Brain microvascular endothelial cell (primary cell): Measurements from ENCODE around the gene KCNQ2.

Source experiments
- DNase-seq: peaks from one replicate; pipeline ENCODE4 v3.0.0-alpha.2; 2020
- H3K27ac ChIP-seq: fragments of 250-450 bp; sonication (Bioruptor Pico); 2 replicates; pipeline ENCODE4 v1.5.1; 2020; ENCODE audit warnings: mild to moderate bottlenecking, moderate library complexity
- H3K27me3 ChIP-seq: fragments of 250-450 bp; sonication (Bioruptor Pico); replicated peaks from 2 replicates; pipeline ENCODE4 v1.5.1; 2020; ENCODE audit warnings: mild to moderate bottlenecking
- H3K36me3 ChIP-seq: fragments of 250-450 bp; sonication (Bioruptor Pico); replicated peaks from 2 replicates; pipeline ENCODE4 v1.5.1; 2020; ENCODE audit warnings: mild to moderate bottlenecking
- H3K4me3 ChIP-seq: 2 replicates; pipeline ENCODE4 v1.5.1; 2011; ENCODE audit warnings: low read depth, mild to moderate bottlenecking, control low read depth, low read length, moderate library complexity
- in situ Hi-C: cut with HindIII; loops from 2 replicates; pipeline ENCODE4 v1.10.0; 2017; ENCODE audit warnings: low sequenced_read_pairs, low pct_ligation_motif_present
- TF ChIP-seq, protein P1 (sequence below): IDR thresholded peaks from 2 replicates; pipeline ENCODE4 v1.5.1; 2011; ENCODE audit warnings: low read depth, mild to moderate bottlenecking, moderate library complexity, low read length, control low read depth, inconsistent platforms; ENCODE audit errors: missing control alignments

Gene KCNQ2

DNA sequence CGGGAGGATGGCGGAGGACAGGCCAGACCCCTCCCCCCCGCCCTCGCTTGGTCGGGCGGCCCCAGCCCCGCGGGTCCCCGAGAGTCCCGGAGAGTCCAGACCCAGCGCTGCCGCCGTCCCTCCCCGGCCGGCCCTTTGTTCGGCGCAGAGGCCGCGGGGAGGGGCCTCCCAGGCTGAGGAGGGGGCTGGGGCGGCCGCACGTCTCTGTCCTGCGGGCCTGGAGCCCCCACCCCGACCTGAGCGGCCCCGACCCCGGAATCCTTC is 806 bp downstream of the KCNQ2 start:
- Histone ChIP-seq H3K4me3 (no peak overlapping the region), H3K27ac (no peak overlapping the region), H3K36me3 (no peaks in the 10 kb centered on the region), H3K27me3 (peaks cover 62% of the 10 kb centered on the region)
- DNase-seq: no peak
- TF ChIP-seq, protein P1, sequence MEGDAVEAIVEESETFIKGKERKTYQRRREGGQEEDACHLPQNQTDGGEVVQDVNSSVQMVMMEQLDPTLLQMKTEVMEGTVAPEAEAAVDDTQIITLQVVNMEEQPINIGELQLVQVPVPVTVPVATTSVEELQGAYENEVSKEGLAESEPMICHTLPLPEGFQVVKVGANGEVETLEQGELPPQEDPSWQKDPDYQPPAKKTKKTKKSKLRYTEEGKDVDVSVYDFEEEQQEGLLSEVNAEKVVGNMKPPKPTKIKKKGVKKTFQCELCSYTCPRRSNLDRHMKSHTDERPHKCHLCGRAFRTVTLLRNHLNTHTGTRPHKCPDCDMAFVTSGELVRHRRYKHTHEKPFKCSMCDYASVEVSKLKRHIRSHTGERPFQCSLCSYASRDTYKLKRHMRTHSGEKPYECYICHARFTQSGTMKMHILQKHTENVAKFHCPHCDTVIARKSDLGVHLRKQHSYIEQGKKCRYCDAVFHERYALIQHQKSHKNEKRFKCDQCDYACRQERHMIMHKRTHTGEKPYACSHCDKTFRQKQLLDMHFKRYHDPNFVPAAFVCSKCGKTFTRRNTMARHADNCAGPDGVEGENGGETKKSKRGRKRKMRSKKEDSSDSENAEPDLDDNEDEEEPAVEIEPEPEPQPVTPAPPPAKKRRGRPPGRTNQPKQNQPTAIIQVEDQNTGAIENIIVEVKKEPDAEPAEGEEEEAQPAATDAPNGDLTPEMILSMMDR: no peak
- in situ Hi-C loops: no loop called here

- no peak overlapping the region for H3K4me3 ChIP-seq
- no peaks in the 10 kb centered on the region for H3K36me3 ChIP-seq
- no peak overlapping the region for H3K27ac ChIP-seq
- TF ChIP-seq, protein P1: no peak
- DNase-seq: no peak
- H3K27me3 ChIP-seq: peaks cover 62% of the 10 kb centered on the region
- in situ Hi-C loops: no loop called here
Measured at GRCh38 chr20:63471002-63471716, 1.3 kb downstream of the KCNQ2 start.

DNA sequence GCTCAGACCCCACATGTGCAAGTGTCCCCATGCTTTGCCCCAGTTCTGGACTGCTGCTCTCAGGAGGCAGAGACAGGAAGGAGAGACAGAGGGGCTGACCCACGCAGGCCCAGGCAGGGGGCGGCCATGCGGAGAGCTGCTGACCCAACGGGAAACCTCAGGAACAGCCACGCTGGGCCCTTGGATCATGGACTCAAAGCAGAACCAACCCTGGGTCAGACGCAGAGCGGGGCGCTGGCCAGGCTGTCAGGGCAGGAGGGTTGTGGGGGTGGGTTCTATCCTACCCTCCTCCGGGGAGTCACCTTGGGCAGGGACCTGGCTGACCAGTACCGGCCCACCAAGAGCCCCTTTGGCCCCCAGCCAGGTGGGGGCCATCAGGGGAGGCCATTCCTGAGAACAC is 2.0 kb downstream of the KCNQ2 start:
- H3K36me3 ChIP-seq: no peaks in the 10 kb centered on the region
- in situ Hi-C loops: no loop called here
- H3K4me3 ChIP-seq: no peak overlapping the region
- TF ChIP-seq, protein P1: no peak
- peaks cover 55% of the 10 kb centered on the region for H3K27me3 ChIP-seq
- H3K27ac ChIP-seq: no peak overlapping the region
- DNase-seq: no peak

GRCh38 chr20:63469713-63470101 is 2.7 kb downstream of the KCNQ2 start:
- H3K27ac ChIP-seq: no peak overlapping the region
- TF ChIP-seq, protein P1: no peak
- no peak overlapping the region for H3K4me3 ChIP-seq
- peaks cover 48% of the 10 kb centered on the region for H3K27me3 ChIP-seq
- H3K36me3 ChIP-seq: no peaks in the 10 kb centered on the region
- no peak for DNase-seq
- in situ Hi-C loops: no loop called here

DNA sequence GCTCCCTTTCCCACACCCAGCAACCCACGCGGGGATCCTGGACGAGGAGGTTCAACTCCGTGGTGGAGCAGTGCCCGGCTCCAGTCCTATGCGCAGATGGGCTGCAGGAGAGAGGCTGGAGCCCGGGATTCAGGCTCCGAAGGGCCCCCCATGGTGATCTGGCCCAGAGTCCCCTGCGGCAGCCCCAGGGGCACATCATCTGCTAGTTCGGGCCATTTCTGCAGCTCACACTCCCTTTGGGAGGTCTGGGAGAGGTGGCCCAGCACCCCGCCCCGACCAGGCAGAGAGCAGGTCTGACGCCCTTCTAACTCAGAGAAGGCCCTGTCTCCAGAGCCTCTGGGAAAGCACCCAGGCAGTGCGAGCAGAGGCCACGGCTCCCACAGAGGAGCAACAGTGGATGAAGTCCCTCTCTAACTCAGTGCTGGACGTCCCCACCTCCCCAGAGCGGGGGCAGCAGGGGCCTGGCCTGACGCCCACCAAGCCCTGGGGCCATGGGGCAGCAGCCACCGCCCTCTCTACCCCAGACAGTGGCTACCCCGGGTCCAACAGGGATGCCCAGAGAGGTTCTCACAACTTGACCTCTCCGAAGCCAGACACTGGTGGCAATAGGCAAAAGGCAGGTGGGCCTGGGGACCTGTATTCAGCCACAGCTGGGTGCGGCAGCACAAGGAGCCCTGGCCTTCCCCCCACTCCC is 3.3 kb downstream of the KCNQ2 start:
- no peak for DNase-seq
- Histone ChIP-seq H3K36me3 (no peaks in the 10 kb centered on the region), H3K27ac (no peak overlapping the region), H3K4me3 (no peak overlapping the region), H3K27me3 (peaks cover 43% of the 10 kb centered on the region)
- in situ Hi-C loops: no loop called here
- TF ChIP-seq, protein P1: no peak

DNA sequence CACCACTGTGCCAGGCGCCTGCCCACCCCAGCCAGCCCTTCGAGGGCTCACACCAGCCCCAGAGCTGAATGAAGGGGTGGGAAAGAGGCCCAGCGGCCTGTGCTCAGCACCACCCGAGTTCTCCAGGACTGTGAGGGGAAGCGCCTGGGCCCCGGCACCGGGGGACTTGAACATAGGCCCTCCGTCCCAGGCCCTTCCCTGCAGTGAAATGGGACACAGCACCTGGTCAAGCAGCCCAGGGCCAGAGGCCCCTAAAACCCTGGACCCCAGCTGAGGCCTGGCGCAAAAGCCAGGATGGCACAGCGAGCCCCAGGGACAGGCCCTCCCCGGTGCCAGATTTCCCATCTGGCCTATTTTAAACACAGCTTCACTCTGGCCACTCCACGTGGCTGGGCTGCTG is 4.0 kb downstream of the KCNQ2 start:
- in situ Hi-C loops: no loop called here

More for the DNA sequence above, 4.0 kb downstream of the KCNQ2 start:
- TF ChIP-seq, protein P1: no peak
- Histone ChIP-seq H3K27ac (no peak overlapping the region), H3K4me3 (no peak overlapping the region), H3K27me3 (peaks cover 40% of the 10 kb centered on the region), H3K36me3 (no peaks in the 10 kb centered on the region)
- DNase-seq: no peak
